ENCODE results near the gene PSMA6. TPM values are rescaled to one million over a fixed set of nuclear protein-coding genes. Genes with fewer than 3 reads are reported as not detected.

Gene PSMA6
- total and polyA plus RNA-seq, 2 experiments from 2014 or later = 216 to 296 TPM

DNA sequence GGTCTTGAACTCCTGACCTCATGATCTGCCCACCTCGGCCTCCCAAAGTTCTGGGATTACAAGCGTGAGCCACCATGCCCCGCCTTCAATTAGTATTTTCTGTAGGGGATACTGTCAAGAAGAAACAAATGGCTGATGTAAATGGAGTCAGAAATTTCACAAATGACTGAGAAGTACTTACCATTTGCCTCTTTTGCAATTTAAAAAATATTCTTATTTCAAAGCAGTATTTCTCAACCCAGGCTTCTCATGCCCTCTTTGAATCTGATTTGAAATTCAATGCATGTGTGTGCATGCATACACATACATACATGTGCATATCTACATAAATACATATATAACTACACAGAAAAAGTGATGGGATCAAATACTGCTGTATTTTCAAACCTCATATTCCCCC lies 4.4 kb downstream of the PSMA6 start:
- Mint-ChIP-seq H3K27me3 (ENCODE audit: insufficient read depth, low read depth, poor library complexity) (peaks cover 10% of the 10 kb centered on the region), H3K36me3 (ENCODE audit: low read depth) (peaks cover 6% of the 10 kb centered on the region; the same call in 2 of the 3 replicates), H3K27ac (peak overlapping the region; percentile 48; the same call in 1 of the 2 replicates), H3K4me3 (no peak overlapping the region), H3K4me1 (peaks cover 28% of the 10 kb centered on the region; the same call in 2 of the 3 replicates), H3K9me3 (no peaks in the 10 kb centered on the region)
- H3F3A ChIP-seq (replicated peaks; ENCODE audit: low read depth) = no peaks in the 10 kb centered on the region
- peaks cover 30% of the 10 kb centered on the region for H4K20me1 ChIP-seq (replicated peaks; ENCODE audit: insufficient read depth)
- no peak for ATAC-seq
- no peak overlapping the region for H3K4me2 ChIP-seq
- no peaks in the 10 kb centered on the region for H3K27me3 ChIP-seq (ENCODE audit: insufficient read depth)
- no peak overlapping the region for H3K4me3 ChIP-seq
- H3K9me2 ChIP-seq (ENCODE audit: insufficient read depth) = no peaks in the 10 kb centered on the region
- TF ChIP-seq, protein P1, sequence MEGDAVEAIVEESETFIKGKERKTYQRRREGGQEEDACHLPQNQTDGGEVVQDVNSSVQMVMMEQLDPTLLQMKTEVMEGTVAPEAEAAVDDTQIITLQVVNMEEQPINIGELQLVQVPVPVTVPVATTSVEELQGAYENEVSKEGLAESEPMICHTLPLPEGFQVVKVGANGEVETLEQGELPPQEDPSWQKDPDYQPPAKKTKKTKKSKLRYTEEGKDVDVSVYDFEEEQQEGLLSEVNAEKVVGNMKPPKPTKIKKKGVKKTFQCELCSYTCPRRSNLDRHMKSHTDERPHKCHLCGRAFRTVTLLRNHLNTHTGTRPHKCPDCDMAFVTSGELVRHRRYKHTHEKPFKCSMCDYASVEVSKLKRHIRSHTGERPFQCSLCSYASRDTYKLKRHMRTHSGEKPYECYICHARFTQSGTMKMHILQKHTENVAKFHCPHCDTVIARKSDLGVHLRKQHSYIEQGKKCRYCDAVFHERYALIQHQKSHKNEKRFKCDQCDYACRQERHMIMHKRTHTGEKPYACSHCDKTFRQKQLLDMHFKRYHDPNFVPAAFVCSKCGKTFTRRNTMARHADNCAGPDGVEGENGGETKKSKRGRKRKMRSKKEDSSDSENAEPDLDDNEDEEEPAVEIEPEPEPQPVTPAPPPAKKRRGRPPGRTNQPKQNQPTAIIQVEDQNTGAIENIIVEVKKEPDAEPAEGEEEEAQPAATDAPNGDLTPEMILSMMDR (conservative IDR thresholded peaks at IDR 0.05; ENCODE audit: low read depth in 2 of 2) = no peak
- TF ChIP-seq ZNF331 (CRISPR knock-in tag; IDR thresholded peaks at IDR 0.05; ENCODE audit: low read depth) = no peak
- TF ChIP-seq EZH2 (IDR thresholded peaks at IDR 0.05; ENCODE audit: low read depth, unreplicated experiment) = no peak
- TF ChIP-seq NANOG (IDR thresholded peaks at IDR 0.05; ENCODE audit: borderline replicate concordance) = no peak
- no peak for TF ChIP-seq STAT1 (IDR thresholded peaks at IDR 0.05; ENCODE audit: unreplicated experiment)
- TF ChIP-seq JUNB (IDR thresholded peaks at IDR 0.05; ENCODE audit: unreplicated experiment) = no peak
- TF ChIP-seq ZNF114 (CRISPR knock-in tag; IDR thresholded peaks at IDR 0.05) = no peak
- no peak for TF ChIP-seq REST (IDR thresholded peaks at IDR 0.05; ENCODE audit: unreplicated experiment)
- TF ChIP-seq CREB1 (CRISPR knock-in tag; IDR thresholded peaks at IDR 0.05; ENCODE audit: low read depth) = no peak
- no peak for TF ChIP-seq EZH2phosphoT487 (IDR thresholded peaks at IDR 0.05; ENCODE audit: unreplicated experiment)
- TF ChIP-seq, protein P2, sequence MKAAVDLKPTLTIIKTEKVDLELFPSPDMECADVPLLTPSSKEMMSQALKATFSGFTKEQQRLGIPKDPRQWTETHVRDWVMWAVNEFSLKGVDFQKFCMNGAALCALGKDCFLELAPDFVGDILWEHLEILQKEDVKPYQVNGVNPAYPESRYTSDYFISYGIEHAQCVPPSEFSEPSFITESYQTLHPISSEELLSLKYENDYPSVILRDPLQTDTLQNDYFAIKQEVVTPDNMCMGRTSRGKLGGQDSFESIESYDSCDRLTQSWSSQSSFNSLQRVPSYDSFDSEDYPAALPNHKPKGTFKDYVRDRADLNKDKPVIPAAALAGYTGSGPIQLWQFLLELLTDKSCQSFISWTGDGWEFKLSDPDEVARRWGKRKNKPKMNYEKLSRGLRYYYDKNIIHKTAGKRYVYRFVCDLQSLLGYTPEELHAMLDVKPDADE (IDR thresholded peaks at IDR 0.05) = no peak
- TF ChIP-seq, protein P3, sequence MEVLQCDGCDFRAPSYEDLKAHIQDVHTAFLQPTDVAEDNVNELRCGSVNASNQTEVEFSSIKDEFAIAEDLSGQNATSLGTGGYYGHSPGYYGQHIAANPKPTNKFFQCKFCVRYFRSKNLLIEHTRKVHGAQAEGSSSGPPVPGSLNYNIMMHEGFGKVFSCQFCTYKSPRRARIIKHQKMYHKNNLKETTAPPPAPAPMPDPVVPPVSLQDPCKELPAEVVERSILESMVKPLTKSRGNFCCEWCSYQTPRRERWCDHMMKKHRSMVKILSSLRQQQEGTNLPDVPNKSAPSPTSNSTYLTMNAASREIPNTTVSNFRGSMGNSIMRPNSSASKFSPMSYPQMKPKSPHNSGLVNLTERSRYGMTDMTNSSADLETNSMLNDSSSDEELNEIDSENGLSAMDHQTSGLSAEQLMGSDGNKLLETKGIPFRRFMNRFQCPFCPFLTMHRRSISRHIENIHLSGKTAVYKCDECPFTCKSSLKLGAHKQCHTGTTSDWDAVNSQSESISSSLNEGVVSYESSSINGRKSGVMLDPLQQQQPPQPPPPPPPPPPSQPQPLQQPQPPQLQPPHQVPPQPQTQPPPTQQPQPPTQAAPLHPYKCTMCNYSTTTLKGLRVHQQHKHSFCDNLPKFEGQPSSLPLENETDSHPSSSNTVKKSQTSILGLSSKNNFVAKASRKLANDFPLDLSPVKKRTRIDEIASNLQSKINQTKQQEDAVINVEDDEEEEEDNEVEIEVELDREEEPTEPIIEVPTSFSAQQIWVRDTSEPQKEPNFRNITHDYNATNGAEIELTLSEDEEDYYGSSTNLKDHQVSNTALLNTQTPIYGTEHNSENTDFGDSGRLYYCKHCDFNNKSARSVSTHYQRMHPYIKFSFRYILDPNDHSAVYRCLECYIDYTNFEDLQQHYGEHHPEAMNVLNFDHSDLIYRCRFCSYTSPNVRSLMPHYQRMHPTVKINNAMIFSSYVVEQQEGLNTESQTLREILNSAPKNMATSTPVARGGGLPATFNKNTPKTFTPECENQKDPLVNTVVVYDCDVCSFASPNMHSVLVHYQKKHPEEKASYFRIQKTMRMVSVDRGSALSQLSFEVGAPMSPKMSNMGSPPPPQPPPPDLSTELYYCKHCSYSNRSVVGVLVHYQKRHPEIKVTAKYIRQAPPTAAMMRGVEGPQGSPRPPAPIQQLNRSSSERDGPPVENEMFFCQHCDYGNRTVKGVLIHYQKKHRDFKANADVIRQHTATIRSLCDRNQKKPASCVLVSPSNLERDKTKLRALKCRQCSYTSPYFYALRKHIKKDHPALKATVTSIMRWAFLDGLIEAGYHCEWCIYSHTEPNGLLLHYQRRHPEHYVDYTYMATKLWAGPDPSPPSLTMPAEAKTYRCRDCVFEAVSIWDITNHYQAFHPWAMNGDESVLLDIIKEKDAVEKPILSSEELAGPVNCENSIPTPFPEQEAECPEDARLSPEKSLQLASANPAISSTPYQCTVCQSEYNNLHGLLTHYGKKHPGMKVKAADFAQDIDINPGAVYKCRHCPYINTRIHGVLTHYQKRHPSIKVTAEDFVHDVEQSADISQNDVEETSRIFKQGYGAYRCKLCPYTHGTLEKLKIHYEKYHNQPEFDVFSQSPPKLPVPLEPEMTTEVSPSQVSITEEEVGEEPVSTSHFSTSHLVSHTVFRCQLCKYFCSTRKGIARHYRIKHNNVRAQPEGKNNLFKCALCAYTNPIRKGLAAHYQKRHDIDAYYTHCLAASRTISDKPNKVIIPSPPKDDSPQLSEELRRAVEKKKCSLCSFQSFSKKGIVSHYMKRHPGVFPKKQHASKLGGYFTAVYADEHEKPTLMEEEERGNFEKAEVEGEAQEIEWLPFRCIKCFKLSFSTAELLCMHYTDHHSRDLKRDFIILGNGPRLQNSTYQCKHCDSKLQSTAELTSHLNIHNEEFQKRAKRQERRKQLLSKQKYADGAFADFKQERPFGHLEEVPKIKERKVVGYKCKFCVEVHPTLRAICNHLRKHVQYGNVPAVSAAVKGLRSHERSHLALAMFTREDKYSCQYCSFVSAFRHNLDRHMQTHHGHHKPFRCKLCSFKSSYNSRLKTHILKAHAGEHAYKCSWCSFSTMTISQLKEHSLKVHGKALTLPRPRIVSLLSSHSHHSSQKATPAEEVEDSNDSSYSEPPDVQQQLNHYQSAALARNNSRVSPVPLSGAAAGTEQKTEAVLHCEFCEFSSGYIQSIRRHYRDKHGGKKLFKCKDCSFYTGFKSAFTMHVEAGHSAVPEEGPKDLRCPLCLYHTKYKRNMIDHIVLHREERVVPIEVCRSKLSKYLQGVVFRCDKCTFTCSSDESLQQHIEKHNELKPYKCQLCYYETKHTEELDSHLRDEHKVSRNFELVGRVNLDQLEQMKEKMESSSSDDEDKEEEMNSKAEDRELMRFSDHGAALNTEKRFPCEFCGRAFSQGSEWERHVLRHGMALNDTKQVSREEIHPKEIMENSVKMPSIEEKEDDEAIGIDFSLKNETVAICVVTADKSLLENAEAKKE (CRISPR knock-in tag; IDR thresholded peaks at IDR 0.05) = no peak
- no peak for TF ChIP-seq POLR2AphosphoS5 (IDR thresholded peaks at IDR 0.05; ENCODE audit: low read depth)
- H3K79me2 ChIP-seq (replicated peaks; ENCODE audit: insufficient read depth) = peaks cover 92% of the 10 kb centered on the region
- no peaks in the 10 kb centered on the region for H3K36me3 ChIP-seq (ENCODE audit: insufficient read depth)
- DNase-seq (ENCODE audit: low spot score) = no peak
- peaks cover 18% of the 10 kb centered on the region for H3K4me1 ChIP-seq (ENCODE audit: insufficient read depth)
- no peak overlapping the region for H2AFZ ChIP-seq
- no peak overlapping the region for H3K27ac ChIP-seq (ENCODE audit: low read depth)

Measured in GM23338 (cell line).